ENCODE results near the gene DAB2IP. TPM values are rescaled to one million over a fixed set of nuclear protein-coding genes. Genes with fewer than 3 reads are reported as not detected.

DAB2IP gene
- total RNA-seq, 1 experiment from 2014 or later, result 46.7 TPM

- 0 out of 2 replicates have a peak, but pooled peaks cover 6% of the 10 kb centered on the region for H4K20me1 ChIP-seq (ENCODE audit: insufficient read depth)
- POLR2A ChIA-PET (ENCODE audit: unreplicated experiment), result interaction anchor here (0.6 kb wide), 2 partner anchors 9 to 81 kb away, joined by 3 to 4 read pairs; no protein-coding TSS in a partner anchor
- DNase-seq, result peak; percentile 56 to 62
- H3K4me2 ChIP-seq, result peak overlapping the region; percentile 93
- H3K27ac ChIP-seq, result peak overlapping the region; percentile 66
- H3K9me2 ChIP-seq (ENCODE audit: insufficient read depth), result no peaks in the 10 kb centered on the region
- CTCF ChIA-PET, result interaction anchor here (0.6 to 1.4 kb wide), 6 partner anchors 8 to 152 kb away, joined by 3 to 11 read pairs (median 4); no protein-coding TSS in a partner anchor
- H3K79me2 ChIP-seq (ENCODE audit: low read depth), result peaks cover 30% of the 10 kb centered on the region
- H3K27me3 ChIP-seq (ENCODE audit: insufficient read depth, low read depth), result no peaks in the 10 kb centered on the region
- H2AFZ ChIP-seq, result peak overlapping the region; percentile 81; the same call in 1 of the 2 replicates
- BruUV-seq (replicated peaks), result no TSS peak
- H3K4me1 ChIP-seq (replicated peaks; ENCODE audit: insufficient read depth), result peaks cover 51% of the 10 kb centered on the region
- TF ChIP-seq EZH2 (IDR thresholded peaks at IDR 0.05; ENCODE audit: low read depth), result no peak
- peak; percentile 65 for TF ChIP-seq CTCF (conservative IDR thresholded peaks at IDR 0.05)
- H3F3A ChIP-seq (ENCODE audit: insufficient read depth, low read depth), result peaks cover 35% of the 10 kb centered on the region
- H3K4me3 ChIP-seq, result peak overlapping the region; percentile 73; the same call in 1 of the 2 replicates
- H3K9me3 ChIP-seq (ENCODE audit: insufficient read depth, low read depth), result no peaks in the 10 kb centered on the region
- intact Hi-C loops (cut with micrococcal nuclease; ENCODE audit: unreplicated experiment), result loop anchor here (1.0 to 5.0 kb wide), 4 partner anchors 15 to 237 kb away; no protein-coding TSS in a partner anchor
- no peaks in the 10 kb centered on the region for H3K36me3 ChIP-seq (ENCODE audit: low read depth)
Observed at GRCh38 chr9:121735065-121735792, 83.8 kb downstream of the DAB2IP start.

GRCh38 chr9:121735793-121736770 lies 84.6 kb downstream of the DAB2IP start:
- Histone ChIP-seq H3K27me3 (ENCODE audit: insufficient read depth, low read depth) (no peaks in the 10 kb centered on the region), H3K4me3 (peak overlapping the region; percentile 73), H2AFZ (peak overlapping the region; percentile 84), H3K9me2 (ENCODE audit: insufficient read depth) (no peaks in the 10 kb centered on the region), H3K4me2 (peak overlapping the region; percentile 93), H3K4me1 (replicated peaks; ENCODE audit: insufficient read depth) (peaks cover 57% of the 10 kb centered on the region), H3K9me3 (ENCODE audit: insufficient read depth, low read depth) (no peaks in the 10 kb centered on the region), H3K27ac (peak overlapping the region; percentile 88), H4K20me1 (ENCODE audit: insufficient read depth) (0 out of 2 replicates have a peak, but pooled peaks cover 6% of the 10 kb centered on the region), H3K79me2 (ENCODE audit: low read depth) (peaks cover 31% of the 10 kb centered on the region), H3K36me3 (ENCODE audit: low read depth) (no peaks in the 10 kb centered on the region), H3F3A (ENCODE audit: insufficient read depth, low read depth) (peaks cover 35% of the 10 kb centered on the region)
- no TSS peak for BruUV-seq (replicated peaks)
- ChIA-PET POLR2A (ENCODE audit: unreplicated experiment) (interaction anchor here (0.6 to 0.7 kb wide), 2 partner anchors 16 to 29 kb away, joined by 4 to 11 read pairs; no protein-coding TSS in a partner anchor), CTCF (interaction anchor here (1.0 to 1.4 kb wide), 4 partner anchors 8 to 44 kb away, joined by 3 to 6 read pairs (median 4); no protein-coding TSS in a partner anchor)
- DNase-seq, result peak; percentile 79 to 86
- TF ChIP-seq EZH2 (IDR thresholded peaks at IDR 0.05; ENCODE audit: low read depth) (no peak), CTCF (conservative IDR thresholded peaks at IDR 0.05) (no peak)
- intact Hi-C loops (cut with micrococcal nuclease; ENCODE audit: unreplicated experiment), result loop anchor here (1.0 to 5.0 kb wide), 6 partner anchors 16 to 236 kb away; partner anchors contain the start of gene DAB2IP

Data from PC-9 (cell line).